OCI-LY7 (cell line): ENCODE data around the gene TRABD2B. TPM values are rescaled to one million over a fixed set of nuclear protein-coding genes. Genes with fewer than 3 reads are reported as not detected.

ENCODE experiments used
- BruUV-seq: library from RNA; stranded (reverse); fragments of 400-500 nt; replicated peaks from 2 replicates; lab custom pipeline; 2021; lab: Mats Ljungman, UMichigan
- CTCF ChIA-PET: fragments of 300-600 bp; sonication (Branson Sonifier 250); formaldehyde crosslinking; loops from one replicate; lab custom pipeline; 2022; ENCODE audit warnings: antibody characterized with exemption; ENCODE audit not compliant: unreplicated experiment; lab: Charles Lee
- POLR2A ChIA-PET: fragments of 300-600 bp; sonication (Branson Sonifier 250); formaldehyde crosslinking; loops from one replicate; lab custom pipeline; 2022; ENCODE audit warnings: antibody characterized with exemption; lab: Charles Lee
- DNase-seq: peaks from one replicate; pipeline ENCODE4 v3.0.0-alpha.2; 2015; ENCODE audit warnings: low spot score
- H2AFZ ChIP-seq: fragments of 200-600 bp; sonication (generic), shearing (Covaris generic); 2 replicates; pipeline ENCODE4 v1.6.1; 2014; ENCODE audit warnings: mild to moderate bottlenecking, antibody characterized with exemption, low read length, moderate library complexity
- H3K27ac ChIP-seq: fragments of 200-600 bp; sonication (generic); 2 replicates; pipeline ENCODE4 v1.5.1; 2014; ENCODE audit warnings: mixed run types, low read depth, mild to moderate bottlenecking, moderate library complexity, low read length, inconsistent platforms; ENCODE audit not compliant: poor library complexity, severe bottlenecking
- H3K36me3 ChIP-seq: fragments of 200-600 bp; sonication (generic); 2 replicates; pipeline ENCODE4 v1.6.1; 2014; ENCODE audit warnings: mild to moderate bottlenecking, antibody characterized with exemption, low read length, moderate library complexity, mixed read lengths; ENCODE audit not compliant: insufficient read depth
- H3K4me1 ChIP-seq: fragments of 200-600 bp; sonication (generic); 2 replicates; pipeline ENCODE4 v1.5.1; 2014; ENCODE audit warnings: mild to moderate bottlenecking, low read length; ENCODE audit not compliant: insufficient read depth, poor library complexity, severe bottlenecking
- H3K4me2 ChIP-seq: fragments of 200-600 bp; sonication (generic); 2 replicates; pipeline ENCODE4 v1.6.1; 2014; ENCODE audit warnings: mild to moderate bottlenecking, low read length
- H3K4me3 ChIP-seq: fragments of 200-600 bp; sonication (generic); 2 replicates; pipeline ENCODE4 v1.5.1; 2014; ENCODE audit warnings: mild to moderate bottlenecking, low read depth, low read length; ENCODE audit not compliant: poor library complexity, severe bottlenecking
- H3K79me2 ChIP-seq: fragments of 200-600 bp; sonication (generic); 2 replicates; pipeline ENCODE4 v1.6.1; 2016; ENCODE audit warnings: low read depth, mild to moderate bottlenecking, low read length, moderate library complexity, mixed read lengths; ENCODE audit not compliant: insufficient read depth
- H3K9me2 ChIP-seq: fragments of 200-600 bp; sonication (generic); 2 replicates; pipeline ENCODE4 v1.6.1; 2016; ENCODE audit warnings: mild to moderate bottlenecking, low read length, mixed read lengths; ENCODE audit not compliant: insufficient read depth
- H3K9me3 ChIP-seq: fragments of 200-600 bp; sonication (generic); 2 replicates; pipeline ENCODE4 v1.6.1; 2014; ENCODE audit warnings: mild to moderate bottlenecking, mixed run types, low read length, mixed read lengths
- H4K20me1 ChIP-seq: fragments of 200-600 bp; sonication (generic); 2 replicates; pipeline ENCODE4 v1.6.1; 2014; ENCODE audit warnings: mild to moderate bottlenecking, antibody characterized with exemption, low read length, moderate library complexity, mixed read lengths; ENCODE audit not compliant: insufficient read depth
- EZH2phosphoT487 ChIP-seq: fragments of 200-600 bp; sonication (generic); IDR thresholded peaks from 2 replicates; pipeline ENCODE4 v1.6.1; 2018; ENCODE audit warnings: low read depth, borderline replicate concordance, mild to moderate bottlenecking, mixed run types, antibody characterized with exemption, low read length, moderate library complexity, mixed read lengths
- intact Hi-C: fragments of 100-400 bp; cut with micrococcal nuclease; formaldehyde crosslinking; loops from one replicate; pipeline ENCODE4 v1.10.0; 2022; ENCODE audit not compliant: unreplicated experiment
- total RNA-seq, 2 experiments: library from RNA; depleted of rRNA in 1 of 2; stranded (reverse); fragments of >200 nt in 1 of 2; shearing (Covaris generic) in 1 of 2; gene quantifications; 2 replicates each; pipeline ENCODE4 v1.2.3, GENCODE V29; 2014 to 2022
- TF ChIP-seq, protein P1 (sequence below): fragments of 200-600 bp; sonication (generic); conservative IDR thresholded peaks from 2 replicates; pipeline ENCODE4 v1.5.1; 2014; ENCODE audit warnings: mild to moderate bottlenecking, antibody characterized with exemption, low read length, moderate library complexity, mixed read lengths

Gene TRABD2B
- total RNA-seq, 2 experiments from 2014 or later, result not detected

DNA sequence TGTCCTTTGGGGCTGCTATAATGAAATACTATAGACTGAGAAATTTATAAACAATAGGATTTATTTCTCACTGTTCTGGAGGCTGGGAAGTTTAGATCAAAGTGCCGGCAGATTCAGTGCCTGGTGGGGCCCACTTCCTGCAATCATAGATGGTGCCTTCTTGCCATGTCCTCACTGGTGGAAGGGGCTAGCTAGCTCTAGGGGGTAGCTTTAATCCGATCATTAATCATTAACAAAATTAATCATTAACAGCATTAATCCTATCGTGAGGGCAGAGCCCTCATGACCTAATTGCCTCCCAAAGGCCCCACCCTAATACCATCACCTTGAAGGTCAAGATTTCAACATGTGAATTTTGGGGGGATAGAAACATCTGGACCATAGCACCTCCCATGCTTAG lies 124.3 kb downstream of the TRABD2B start:
- intact Hi-C loops, result no loop called here
- H3K4me3 ChIP-seq, result no peak overlapping the region
- no peaks in the 10 kb centered on the region for H3K4me1 ChIP-seq
- BruUV-seq, result no TSS peak
- no peaks in the 10 kb centered on the region for H3K9me2 ChIP-seq
- TF ChIP-seq EZH2phosphoT487, result no peak
- TF ChIP-seq, protein P1, sequence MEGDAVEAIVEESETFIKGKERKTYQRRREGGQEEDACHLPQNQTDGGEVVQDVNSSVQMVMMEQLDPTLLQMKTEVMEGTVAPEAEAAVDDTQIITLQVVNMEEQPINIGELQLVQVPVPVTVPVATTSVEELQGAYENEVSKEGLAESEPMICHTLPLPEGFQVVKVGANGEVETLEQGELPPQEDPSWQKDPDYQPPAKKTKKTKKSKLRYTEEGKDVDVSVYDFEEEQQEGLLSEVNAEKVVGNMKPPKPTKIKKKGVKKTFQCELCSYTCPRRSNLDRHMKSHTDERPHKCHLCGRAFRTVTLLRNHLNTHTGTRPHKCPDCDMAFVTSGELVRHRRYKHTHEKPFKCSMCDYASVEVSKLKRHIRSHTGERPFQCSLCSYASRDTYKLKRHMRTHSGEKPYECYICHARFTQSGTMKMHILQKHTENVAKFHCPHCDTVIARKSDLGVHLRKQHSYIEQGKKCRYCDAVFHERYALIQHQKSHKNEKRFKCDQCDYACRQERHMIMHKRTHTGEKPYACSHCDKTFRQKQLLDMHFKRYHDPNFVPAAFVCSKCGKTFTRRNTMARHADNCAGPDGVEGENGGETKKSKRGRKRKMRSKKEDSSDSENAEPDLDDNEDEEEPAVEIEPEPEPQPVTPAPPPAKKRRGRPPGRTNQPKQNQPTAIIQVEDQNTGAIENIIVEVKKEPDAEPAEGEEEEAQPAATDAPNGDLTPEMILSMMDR, result no peak
- H4K20me1 ChIP-seq, result no peaks in the 10 kb centered on the region
- H3K4me2 ChIP-seq, result no peak overlapping the region
- DNase-seq, result no peak
- ChIA-PET POLR2A (no interaction called here), CTCF (no interaction called here)
- no peaks in the 10 kb centered on the region for H3K9me3 ChIP-seq
- no peak overlapping the region for H2AFZ ChIP-seq
- no peak overlapping the region for H3K27ac ChIP-seq
- no peaks in the 10 kb centered on the region for H3K79me2 ChIP-seq
- H3K36me3 ChIP-seq, result no peaks in the 10 kb centered on the region

DNA sequence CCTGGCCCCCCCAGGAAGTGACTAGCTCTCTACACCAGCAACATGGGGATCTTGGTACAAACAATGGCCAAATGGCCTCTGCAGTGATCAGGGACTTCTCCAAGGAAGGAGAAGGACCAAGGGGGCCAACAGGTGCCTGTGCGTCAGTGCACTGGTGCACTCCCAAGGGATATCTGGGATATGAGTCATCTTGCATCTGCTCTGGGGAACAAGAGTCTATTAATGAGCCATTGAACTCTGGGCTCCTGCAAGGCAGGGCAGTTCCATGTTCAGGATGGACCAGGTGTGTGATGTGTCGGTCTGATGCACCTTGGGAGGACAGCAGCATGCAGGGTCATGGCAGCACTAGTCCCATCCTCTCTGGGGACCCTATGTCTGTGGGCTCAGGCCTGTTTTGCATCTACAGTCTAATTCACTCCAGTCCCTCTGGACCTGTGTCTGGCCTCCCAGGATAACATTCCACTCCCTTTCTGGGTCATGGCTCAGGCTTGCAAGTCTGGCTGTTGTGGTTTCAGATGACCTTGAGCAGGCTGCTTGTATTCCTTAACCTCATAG lies 125.3 kb downstream of the TRABD2B start:
- no peaks in the 10 kb centered on the region for H3K79me2 ChIP-seq
- ChIA-PET CTCF (no interaction called here), POLR2A (no interaction called here)
- DNase-seq, result no peak
- H3K9me2 ChIP-seq, result no peaks in the 10 kb centered on the region
- no peak overlapping the region for H2AFZ ChIP-seq
- H3K27ac ChIP-seq, result no peak overlapping the region
- H3K4me3 ChIP-seq, result no peak overlapping the region
- H4K20me1 ChIP-seq, result no peaks in the 10 kb centered on the region
- no peaks in the 10 kb centered on the region for H3K9me3 ChIP-seq
- TF ChIP-seq EZH2phosphoT487, result no peak
- TF ChIP-seq, protein P1, result no peak
- BruUV-seq, result no TSS peak
- intact Hi-C loops, result no loop called here
- no peaks in the 10 kb centered on the region for H3K36me3 ChIP-seq
- no peak overlapping the region for H3K4me2 ChIP-seq
- no peaks in the 10 kb centered on the region for H3K4me1 ChIP-seq

DNA sequence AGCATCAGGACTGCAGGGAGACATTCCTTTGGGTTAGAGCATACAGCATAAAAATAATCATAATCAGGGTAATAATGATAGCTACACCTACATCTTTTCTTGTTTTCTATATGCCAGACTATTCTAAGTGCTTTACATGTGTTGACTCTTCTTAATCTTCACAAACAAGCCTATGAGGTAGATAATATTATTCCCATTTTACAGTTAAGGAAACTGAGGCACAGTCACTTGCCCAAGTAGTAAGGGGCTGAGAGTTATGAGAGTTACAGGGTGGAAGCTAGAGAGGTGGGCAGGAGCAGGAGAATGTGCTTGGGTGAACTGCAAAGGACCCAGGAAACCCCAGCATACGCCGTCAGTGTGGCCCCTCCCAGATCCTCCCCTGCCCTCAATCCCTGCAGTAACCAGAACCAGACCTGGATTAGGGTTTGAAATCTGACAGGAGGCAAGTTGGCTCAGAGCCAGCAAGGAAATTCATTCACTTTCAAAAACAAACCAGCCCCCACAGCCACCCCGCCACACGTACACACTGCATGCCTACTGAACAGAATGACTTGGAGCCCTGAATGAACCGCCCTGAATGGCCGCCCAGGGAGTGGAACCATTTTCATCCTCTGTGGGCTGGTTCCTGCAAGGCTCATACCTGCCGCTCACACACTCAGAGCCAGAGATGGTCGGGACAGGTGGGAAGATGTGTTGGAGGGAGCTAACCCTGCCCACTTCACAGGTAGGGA lies 126.1 kb downstream of the TRABD2B start:
- CTCF ChIA-PET, result no interaction called here
- no peak for DNase-seq
- no peaks in the 10 kb centered on the region for H3K9me2 ChIP-seq
- H3K4me3 ChIP-seq, result no peak overlapping the region
- no TSS peak for BruUV-seq
- POLR2A ChIA-PET, result no interaction called here
- TF ChIP-seq, protein P1, result no peak
- H2AFZ ChIP-seq, result no peak overlapping the region
- no peak overlapping the region for H3K27ac ChIP-seq
- no peaks in the 10 kb centered on the region for H3K9me3 ChIP-seq
- H4K20me1 ChIP-seq, result no peaks in the 10 kb centered on the region
- no peaks in the 10 kb centered on the region for H3K36me3 ChIP-seq
- H3K4me2 ChIP-seq, result no peak overlapping the region
- intact Hi-C loops, result no loop called here
- no peaks in the 10 kb centered on the region for H3K4me1 ChIP-seq
- H3K79me2 ChIP-seq, result no peaks in the 10 kb centered on the region
